GM10266 (cell line): ENCODE data around the gene KDM6A.
"Not testable (repeated sequence)": the region's sequence is repeated elsewhere in the genome, so short reads cannot be mapped to it uniquely, and the experiment has no call there.

ENCODE experiments used
- DNase-seq: peaks from one replicate; pipeline ENCODE4 v3.0.0; 2012; ENCODE audit errors: extremely low spot score
- CTCF ChIP-seq: IDR thresholded peaks from 2 replicates; pipeline ENCODE4 v1.5.1; 2012; ENCODE audit warnings: mild to moderate bottlenecking, low read depth; ENCODE audit not compliant: control insufficient read depth, insufficient read depth; ENCODE audit errors: missing control alignments

The KDM6A gene

DNA sequence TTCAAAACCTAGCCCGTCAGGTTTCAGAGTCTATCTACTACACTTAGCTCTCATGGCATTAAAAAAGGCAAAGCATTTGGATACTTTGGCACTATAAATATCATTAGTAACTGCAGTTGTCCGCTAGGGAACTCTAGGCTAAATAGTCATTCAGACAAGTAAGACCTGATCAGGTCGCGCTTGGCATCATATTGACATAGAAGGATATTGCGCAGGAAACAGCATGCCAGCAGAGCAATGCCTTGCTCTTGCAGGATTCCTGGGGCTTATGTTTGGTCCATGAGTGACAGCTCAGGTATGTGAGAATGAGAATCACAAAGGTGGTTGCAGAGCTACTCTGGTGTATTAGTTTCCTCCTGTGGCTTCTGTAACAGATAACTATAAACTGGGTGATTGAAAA is 62.7 kb downstream of the KDM6A start:
- TF ChIP-seq CTCF: no peak
- DNase-seq: no peak

DNA sequence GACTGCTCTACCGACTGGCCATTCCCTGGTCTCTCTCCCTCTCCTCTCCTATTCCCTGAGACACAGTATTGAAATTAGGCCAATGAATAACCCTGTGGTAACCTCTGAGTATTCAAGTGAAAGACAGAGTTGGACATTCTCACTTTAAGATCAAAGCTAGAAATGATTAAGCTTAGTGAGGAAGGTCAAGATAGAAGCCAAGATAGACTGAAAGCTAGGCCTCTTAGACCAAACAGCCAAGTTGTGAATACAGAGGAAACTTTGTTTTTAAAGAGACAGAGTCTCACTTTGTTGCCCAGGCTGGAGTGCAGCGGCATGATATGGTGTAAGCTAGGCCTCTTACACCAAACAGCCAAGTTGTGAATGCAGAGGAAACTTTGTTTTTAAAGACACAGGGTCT is 64.6 kb downstream of the KDM6A start:
- TF ChIP-seq CTCF: no peak
- DNase-seq: no peak

DNA sequence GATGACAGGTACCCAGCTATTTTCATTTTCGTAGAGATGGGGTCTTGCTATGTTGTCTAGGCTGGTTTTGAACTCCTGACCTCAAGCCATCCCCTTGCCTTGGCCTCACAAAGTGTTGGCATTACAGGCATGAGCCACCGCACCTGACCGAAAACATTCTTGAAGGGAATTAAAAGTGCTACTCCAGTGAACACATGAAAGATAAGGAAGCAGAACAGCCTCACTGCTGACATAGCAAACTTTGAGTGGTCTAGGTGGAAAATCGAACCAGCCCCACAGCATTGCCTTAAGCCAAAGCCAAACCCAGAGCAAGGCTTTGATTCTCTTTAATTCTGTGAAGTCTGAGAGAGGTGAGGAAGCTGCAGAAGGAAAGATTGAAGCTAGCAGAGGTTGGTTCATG is 65.1 kb downstream of the KDM6A start:
- DNase-seq: no peak
- no peak for TF ChIP-seq CTCF

GRCh38 chrX:44940541-44940940 is 67.6 kb downstream of the KDM6A start:
- DNase-seq: not testable (repeated sequence)

GRCh38 chrX:44943007-44943406 is 70.0 kb downstream of the KDM6A start:
- no peak for TF ChIP-seq CTCF
- DNase-seq: no peak

GRCh38 chrX:44944894-44945293 is 71.9 kb downstream of the KDM6A start:
- DNase-seq: no peak
- no peak for TF ChIP-seq CTCF

DNA sequence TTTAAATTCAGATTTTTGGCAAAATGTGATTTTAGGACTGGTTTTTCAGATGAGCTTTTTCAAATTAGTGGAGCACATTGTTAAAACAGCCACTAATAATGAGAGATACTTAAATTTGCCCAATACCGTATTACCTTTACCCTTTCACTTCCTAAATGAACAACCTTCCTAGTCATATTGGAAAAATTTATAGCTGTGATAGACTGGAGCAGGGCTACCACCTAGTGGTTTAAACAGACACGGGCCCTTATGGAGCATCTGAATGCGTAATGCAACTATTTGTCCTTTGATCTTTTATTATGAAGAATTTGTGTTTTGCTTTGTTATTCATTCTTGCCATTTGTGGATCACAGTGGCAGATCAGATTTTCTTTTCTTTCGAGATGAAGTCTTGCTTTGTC is 72.7 kb downstream of the KDM6A start:
- no peak for TF ChIP-seq CTCF
- DNase-seq: no peak

DNA sequence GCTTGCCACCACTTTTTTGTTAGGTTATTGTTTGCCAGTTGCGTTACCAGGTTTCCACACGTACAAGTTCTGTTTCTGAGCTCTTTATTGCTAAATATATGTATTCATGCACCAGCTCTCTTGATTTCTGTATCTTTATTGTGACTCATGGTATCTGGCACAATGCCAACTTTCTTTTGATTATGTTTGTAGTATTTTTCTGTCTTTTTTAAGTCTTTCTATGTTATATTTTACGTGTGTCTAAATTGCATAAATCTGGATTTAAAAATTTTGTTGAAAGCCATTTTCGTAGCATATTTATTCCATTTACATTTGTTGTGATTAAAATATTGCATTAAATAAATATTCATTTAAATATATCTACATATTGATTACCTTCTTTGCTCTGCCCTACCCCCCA is 73.8 kb downstream of the KDM6A start:
- TF ChIP-seq CTCF: no peak

More for the DNA sequence above, 73.8 kb downstream of the KDM6A start:
- DNase-seq: no peak
